ENCODE measurements around the gene ALG12. TPM values are rescaled to one million over a fixed set of nuclear protein-coding genes. Genes with fewer than 3 reads are reported as not detected.
A peak's percentile ranks its signal among the peaks of the same experiment; 100 is the strongest.

The ALG12 gene
- total and polyA plus RNA-seq, 2 of the 8 experiments (the other 6 are each of a cell fraction or from before 2014, with no cell fraction given), result 13.4 to 22.5 TPM

DNA sequence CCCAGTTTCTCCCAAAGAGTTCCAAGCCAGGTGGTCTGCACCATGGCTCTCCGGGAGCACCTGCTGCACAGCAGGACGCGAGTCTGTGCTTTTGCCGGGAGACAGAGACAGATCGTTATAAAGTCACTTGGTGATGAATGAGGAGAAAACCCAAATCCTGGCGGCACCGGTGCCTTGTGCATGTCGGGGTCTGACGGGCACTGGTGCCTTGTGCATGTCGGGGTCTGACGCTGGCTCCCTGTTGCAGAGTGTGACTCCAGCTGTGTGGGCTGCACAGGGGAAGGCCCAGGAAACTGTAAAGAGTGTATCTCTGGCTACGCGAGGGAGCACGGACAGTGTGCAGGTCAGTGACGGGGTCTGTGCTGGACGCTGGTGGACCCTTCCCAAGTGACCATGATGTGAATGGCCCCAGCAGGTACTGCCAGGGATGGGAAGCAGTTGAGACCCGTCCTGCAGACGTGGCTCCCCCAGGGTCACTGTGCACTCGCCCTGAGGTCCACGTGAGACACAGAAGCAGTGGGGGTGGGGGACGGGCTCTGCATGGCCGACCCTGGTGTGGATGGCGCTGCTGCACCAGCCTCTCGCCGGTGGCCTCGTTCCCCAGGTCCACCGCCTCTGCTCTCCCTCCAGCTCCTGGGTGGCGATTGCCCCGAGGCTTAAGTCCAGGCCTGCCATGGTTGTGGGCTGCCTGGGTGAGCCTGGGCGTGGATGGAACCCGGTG lies 6.0 kb upstream of the ALG12 start:
- DNase-seq (ENCODE audit: low read depth in 1 of 2, low spot score in 2 of 2), result no peak
- H3K4me2 ChIP-seq (ENCODE audit: insufficient read depth in 1 of 2, low read depth in 2 of 2, low read length in 2 of 2), result no peak overlapping the region
- CTCF ChIA-PET (ENCODE audit: partially characterized antibody), result interaction anchor here (0.9 to 1.1 kb wide), 3 partner anchors 106 to 157 kb away, joined by 3 read pairs; no protein-coding TSS in a partner anchor

More for the DNA sequence above, 6.0 kb upstream of the ALG12 start:
- WGBS, 2 experiments (ENCODE audit: extremely low coverage in 1 of 2, insufficient coverage in 1 of 2, insufficient read length in 1 of 2, insufficient replicate concordance in 2 of 2, low coverage in 1 of 2, low lambda C conversion rate in 2 of 2, missing lambda C conversion rate in 1 of 2), result 92% methylated on average over 31 of the region's 31 CpGs; no CpG with 5 or more reads in 1 of the 2 experiments
- Histone ChIP-seq H2BK12ac (ENCODE audit: low read depth, low read length) (peak overlapping the region; percentile 68; the same call in 1 of the 2 replicates), H2BK20ac (ENCODE audit: low read length) (no peak overlapping the region), H4K91ac (replicated peaks; ENCODE audit: insufficient read length, low read length) (no peak overlapping the region), H4K8ac (ENCODE audit: extremely low read depth, insufficient read depth, low read length) (0 out of 2 replicates have a peak overlapping the region, but pooled peaks have one; percentile 62), H3K56ac (replicated peaks; ENCODE audit: insufficient read length, low read depth, low read length) (no peak overlapping the region), H3K79me2 (ENCODE audit: control insufficient read depth in 1 of 2, insufficient read depth in 2 of 2, low read length in 2 of 2) (no peaks in the 10 kb centered on the region), H3K4ac (replicated peaks; ENCODE audit: insufficient read length, low read depth, low read length) (no peak overlapping the region), H3K4me1 (replicated peaks in 1 of 4; ENCODE audit: control insufficient read depth in 3 of 4, insufficient read depth in 4 of 4, low read length in 3 of 4) (no peaks in the 10 kb centered on the region; a peak in 2 of 7 replicates), H2AK5ac (ENCODE audit: low read depth, low read length) (no peak overlapping the region), H3K9ac (replicated peaks in 1 of 4; ENCODE audit: extremely low read depth in 1 of 4, low read depth in 3 of 4, low read length in 3 of 4) (no peak overlapping the region), H3K23ac (ENCODE audit: insufficient read length) (no peak overlapping the region), H2AFZ (ENCODE audit: low read length) (no peak overlapping the region), H3K27ac (ENCODE audit: low read depth, low read length) (no peak overlapping the region), H3K79me1 (ENCODE audit: low read depth, low read length) (no peaks in the 10 kb centered on the region), H4K5ac (ENCODE audit: insufficient read length, low read depth, low read length) (no peak overlapping the region), H3K9me3 (ENCODE audit: insufficient read depth in 2 of 2, low read depth in 1 of 2, low read length in 1 of 2) (no peaks in the 10 kb centered on the region), H3K18ac (ENCODE audit: extremely low read depth, low read length) (no peak overlapping the region), H4K20me1 (replicated peaks in 1 of 2; ENCODE audit: control insufficient read depth in 1 of 2, insufficient read depth in 2 of 2, low read length in 2 of 2) (peaks cover 0 to 2% of the 10 kb centered on the region in 2 experiments), H3K36me3 (ENCODE audit: control insufficient read depth in 2 of 4, insufficient read depth in 4 of 4, low read length in 3 of 4) (peaks cover 0 to 3% (median 2%) of the 10 kb centered on the region in 4 experiments; a peak in 2 of 8 replicates), H3K14ac (ENCODE audit: insufficient read length) (no peak overlapping the region), H2BK120ac (replicated peaks; ENCODE audit: low read depth, low read length) (no peak overlapping the region), H2BK15ac (ENCODE audit: low read length) (no peak overlapping the region), H3K4me3 (ENCODE audit: extremely low read depth in 1 of 4, insufficient read depth in 2 of 4, low read depth in 3 of 4, low read length in 4 of 4) (no peak overlapping the region), H3K27me3 (replicated peaks in 1 of 4; ENCODE audit: control insufficient read depth in 3 of 4, extremely low read depth in 1 of 4, insufficient read depth in 3 of 4, low read length in 3 of 4) (peaks cover 0 to 2% (median 0%) of the 10 kb centered on the region in 4 experiments; a peak in 3 of 7 replicates), H3K23me2 (ENCODE audit: low read depth, low read length) (peaks cover 3% of the 10 kb centered on the region; the same call in 1 of the 2 replicates), H2BK5ac (ENCODE audit: low read depth, low read length) (no peak overlapping the region; the same call in 1 of the 2 replicates)
- TF ChIP-seq NANOG (IDR thresholded peaks at IDR 0.05; ENCODE audit: insufficient read depth, low read depth, low read length, poor library complexity, severe bottlenecking) (no peak), KDM4A (IDR thresholded peaks at IDR 0.05; ENCODE audit: low read depth, low read length, severe bottlenecking) (no peak), TCF12 (IDR thresholded peaks at IDR 0.05; ENCODE audit: low read depth, low read length) (no peak), RAD21 (IDR thresholded peaks at IDR 0.05 in 1 of 2, conservative IDR thresholded peaks at IDR 0.05 in 1 of 2; ENCODE audit: low read depth in 2 of 2, low read length in 2 of 2) (no peak)
- FAIRE-seq, result no peak
- POLR2A ChIA-PET (ENCODE audit: partially characterized antibody), result no interaction called here

All from H1 (cell line).